ENCODE measurements around the gene BCAS3.

The BCAS3 gene

GRCh38 chr17:61400066-61400716, 722.5 kb downstream of the BCAS3 start:
- ChIA-PET POLR2A (ENCODE audit: low non-redundant PET) (no interaction called here), CTCF (interaction anchor here (0.6 to 1.6 kb wide), 3 partner anchors 9 to 104 kb away, joined by 4 to 8 read pairs (median 7); no protein-coding TSS in a partner anchor)
- H3K27ac ChIP-seq, result no peak overlapping the region
- TF ChIP-seq CTCF (conservative IDR thresholded peaks at IDR 0.05; ENCODE audit: low read depth), result no peak
- DNase-seq (ENCODE audit: low spot score), result peak; percentile 39

GRCh38 chr17:61400717-61401388, 723.2 kb downstream of the BCAS3 start:
- no peak for DNase-seq (ENCODE audit: low spot score)
- POLR2A ChIA-PET (ENCODE audit: low non-redundant PET), result no interaction called here
- no peak overlapping the region for H3K27ac ChIP-seq

GRCh38 chr17:61401389-61402072, 723.9 kb downstream of the BCAS3 start:
- TF ChIP-seq CTCF (conservative IDR thresholded peaks at IDR 0.05; ENCODE audit: low read depth), result no peak
- CTCF ChIA-PET, result interaction anchor here (1.1 kb wide), 1 partner anchor 430 kb away, joined by 4 read pairs; no protein-coding TSS in a partner anchor
- POLR2A ChIA-PET (ENCODE audit: low non-redundant PET), result no interaction called here
- no peak overlapping the region for H3K27ac ChIP-seq
- DNase-seq (ENCODE audit: low spot score), result no peak

More at GRCh38 chr17:61400717-61401388, 723.2 kb downstream of the BCAS3 start:
- no peak for TF ChIP-seq CTCF (conservative IDR thresholded peaks at IDR 0.05; ENCODE audit: low read depth)
- CTCF ChIA-PET, result interaction anchor here (0.6 to 1.4 kb wide), 2 partner anchors 9 to 104 kb away, joined by 4 to 8 read pairs; no protein-coding TSS in a partner anchor

- POLR2A ChIA-PET (ENCODE audit: low non-redundant PET), result no interaction called here
Measured at GRCh38 chr17:61402073-61402541, 724.5 kb downstream of the BCAS3 start.

GRCh38 chr17:61402978-61403800, 725.5 kb downstream of the BCAS3 start:
- no peak for DNase-seq (ENCODE audit: low spot score)
- H3K27ac ChIP-seq, result no peak overlapping the region; the same call in 1 of the 2 replicates
- POLR2A ChIA-PET (ENCODE audit: low non-redundant PET), result no interaction called here
- TF ChIP-seq CTCF (conservative IDR thresholded peaks at IDR 0.05; ENCODE audit: low read depth), result no peak
- CTCF ChIA-PET, result interaction anchor here (0.7 kb wide), 1 partner anchor 880 kb away, joined by 3 read pairs; no protein-coding TSS in a partner anchor

More at GRCh38 chr17:61402073-61402541, 724.5 kb downstream of the BCAS3 start:
- H3K27ac ChIP-seq, result no peak overlapping the region
- CTCF ChIA-PET, result interaction anchor here (1.1 kb wide), 1 partner anchor 431 kb away, joined by 4 read pairs; no protein-coding TSS in a partner anchor
- DNase-seq (ENCODE audit: low spot score), result no peak
- no peak for TF ChIP-seq CTCF (conservative IDR thresholded peaks at IDR 0.05; ENCODE audit: low read depth)

All from RWPE1 (cell line).